Trophoblast cell (in vitro differentiated cells and primary cell): ENCODE data around the gene GPATCH1.
"Not testable (repeated sequence)": the region's sequence is repeated elsewhere in the genome, so short reads cannot be mapped to it uniquely, and the experiment has no call there.

Source experiments
- DNase-seq, 2 donors: peaks; one replicate each; pipeline ENCODE4 v3.0.0-alpha.2; 2016
- H2AFZ ChIP-seq: 2 replicates; pipeline ENCODE4 v1.6.1; 2013; ENCODE audit warnings: low read length, moderate library complexity, mild to moderate bottlenecking; ENCODE audit not compliant: insufficient read depth, poor library complexity
- H2AK5ac ChIP-seq: 2 replicates; pipeline ENCODE4 v1.6.1; 2013; ENCODE audit warnings: mild to moderate bottlenecking, low read length
- H2BK120ac ChIP-seq: 2 replicates; pipeline ENCODE4 v1.6.1; 2013; ENCODE audit warnings: low read length, mild to moderate bottlenecking, moderate library complexity; ENCODE audit not compliant: insufficient read depth, poor library complexity
- H2BK12ac ChIP-seq: 2 replicates; pipeline ENCODE4 v1.6.1; 2013; ENCODE audit warnings: mild to moderate bottlenecking, low read length, moderate library complexity
- H2BK5ac ChIP-seq: 2 replicates; pipeline ENCODE4 v1.6.1; 2013; ENCODE audit warnings: low read length, low read depth, moderate library complexity, mild to moderate bottlenecking; ENCODE audit not compliant: poor library complexity
- H3K14ac ChIP-seq: 2 replicates; pipeline ENCODE4 v1.6.1; 2013; ENCODE audit warnings: mild to moderate bottlenecking, low read length
- H3K18ac ChIP-seq: 2 replicates; pipeline ENCODE4 v1.6.1; 2013; ENCODE audit warnings: mild to moderate bottlenecking, low read length
- H3K23ac ChIP-seq: 2 replicates; pipeline ENCODE4 v1.6.1; 2013; ENCODE audit warnings: low read length
- H3K27ac ChIP-seq: 2 replicates; pipeline ENCODE4 v1.5.1; 2013; ENCODE audit warnings: low read depth, mild to moderate bottlenecking, inconsistent platforms, low read length, moderate library complexity
- H3K27me3 ChIP-seq: 2 replicates; pipeline ENCODE4 v1.6.1; 2013; ENCODE audit warnings: inconsistent platforms, mild to moderate bottlenecking, low read length, moderate library complexity; ENCODE audit not compliant: insufficient read depth
- H3K36me3 ChIP-seq, 2 experiments: 1 replicate in 1 of 2; 2 replicates in 1 of 2; pipeline ENCODE4 v1.6.1; 2013; ENCODE audit warnings: low read length in 2 of 2, mild to moderate bottlenecking in 2 of 2, moderate library complexity in 1 of 2; ENCODE audit not compliant: insufficient read depth in 2 of 2, control insufficient read depth in 1 of 2
- H3K4ac ChIP-seq: 2 replicates; pipeline ENCODE4 v1.6.1; 2013; ENCODE audit warnings: low read depth, mild to moderate bottlenecking, low read length, moderate library complexity
- H3K4me1 ChIP-seq, 2 experiments: 1 replicate in 1 of 2; 2 replicates in 1 of 2; pipeline ENCODE4 v1.6.1; 2013; ENCODE audit warnings: low read length in 2 of 2, mild to moderate bottlenecking in 2 of 2, moderate library complexity in 1 of 2; ENCODE audit not compliant: insufficient read depth in 2 of 2, control insufficient read depth in 1 of 2
- H3K4me2 ChIP-seq: 2 replicates; pipeline ENCODE4 v1.6.1; 2013; ENCODE audit warnings: inconsistent platforms, mild to moderate bottlenecking, low read length, moderate library complexity
- H3K4me3 ChIP-seq: 2 replicates; pipeline ENCODE4 v1.5.1; 2013; ENCODE audit warnings: mild to moderate bottlenecking, low read depth, low read length, inconsistent platforms
- H3K79me1 ChIP-seq: one replicate; pipeline ENCODE4 v1.6.1; 2013; ENCODE audit warnings: low read length
- H3K79me2 ChIP-seq: 2 replicates; pipeline ENCODE4 v1.6.1; 2013; ENCODE audit warnings: low read length, mild to moderate bottlenecking; ENCODE audit not compliant: control insufficient read depth, insufficient read depth, poor library complexity
- H3K9ac ChIP-seq: 2 replicates; pipeline ENCODE4 v1.6.1; 2013; ENCODE audit warnings: mild to moderate bottlenecking, low read length
- H3K9me3 ChIP-seq: 2 replicates; pipeline ENCODE4 v1.6.1; 2013; ENCODE audit warnings: low read depth, mild to moderate bottlenecking, control low read depth, inconsistent platforms, low read length; ENCODE audit not compliant: insufficient read depth
- H4K12ac ChIP-seq: 2 replicates; pipeline ENCODE4 v1.6.1; 2013; ENCODE audit warnings: low read depth, mild to moderate bottlenecking, low read length, moderate library complexity
- H4K8ac ChIP-seq: 2 replicates; pipeline ENCODE4 v1.6.1; 2013; ENCODE audit warnings: low read depth, mild to moderate bottlenecking, low read length, moderate library complexity
- H4K91ac ChIP-seq: one replicate; pipeline ENCODE4 v1.6.1; 2013; ENCODE audit warnings: low read depth, mild to moderate bottlenecking, low read length, moderate library complexity
- WGBS: extraction: QIAGEN DNeasy Blood & Tissue Kit; methylation state at CpG from one replicate; pipeline ENCODE4 v1.1.7; 2013; ENCODE audit warnings: missing lambda C conversion rate; ENCODE audit not compliant: insufficient read length, insufficient coverage; ENCODE audit errors: extremely low coverage; 5-methylcytosine and 5-hydroxymethylcytosine counted together

The GPATCH1 gene

DNA sequence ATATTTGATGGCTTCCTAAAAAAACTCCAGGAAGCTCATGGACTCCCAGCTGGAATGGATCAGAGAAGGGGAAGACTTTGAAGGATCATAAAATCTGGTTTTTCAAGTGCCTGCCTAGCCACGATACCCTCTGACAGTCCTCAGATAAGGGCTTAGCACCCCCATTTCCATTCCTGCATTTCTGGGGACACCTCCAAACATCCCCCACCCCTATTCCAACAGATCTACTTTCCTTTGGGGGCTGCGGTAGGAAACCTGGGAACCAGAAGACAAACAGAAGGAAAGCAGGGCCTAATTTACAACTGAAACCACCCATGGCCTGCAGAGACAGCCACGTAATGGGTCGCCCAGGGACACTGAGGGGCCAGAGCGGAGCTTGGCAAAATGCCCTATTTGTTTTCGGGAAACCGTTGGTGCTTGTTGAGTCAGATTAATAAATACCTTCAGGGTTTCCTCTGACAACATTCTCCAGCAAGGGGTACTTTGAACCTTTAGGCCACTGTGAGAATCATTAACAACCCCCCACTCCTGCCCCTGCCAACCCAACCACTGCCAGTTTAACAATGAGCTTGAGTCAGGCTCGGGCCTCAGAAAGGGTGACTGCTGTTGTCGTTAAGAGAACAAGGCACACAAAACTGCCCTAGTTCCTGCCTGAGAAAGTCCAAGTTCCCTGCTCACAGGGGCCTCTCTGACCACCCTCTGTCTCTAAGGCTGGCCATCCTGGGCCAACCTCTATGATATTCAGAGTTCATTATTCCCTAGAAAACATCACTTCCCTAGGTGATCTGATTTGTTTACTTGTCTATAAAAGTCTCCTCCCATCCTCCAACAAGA lies 39.8 kb upstream of the GPATCH1 start:
- H2AK5ac ChIP-seq, result no peak overlapping the region
- H4K12ac ChIP-seq, result no peak overlapping the region
- peak overlapping the region; percentile 25 for H4K8ac ChIP-seq
- no CpG with 5 or more reads among the region's 9 CpGs for WGBS
- H2BK120ac ChIP-seq, result no peak overlapping the region
- H3K4ac ChIP-seq, result no peak overlapping the region
- no peak for DNase-seq
- peaks cover 2% of the 10 kb centered on the region for H3K9me3 ChIP-seq
- H2BK5ac ChIP-seq, result no peak overlapping the region
- no peaks in the 10 kb centered on the region for H3K79me2 ChIP-seq
- H3K36me3 ChIP-seq, result no peaks in the 10 kb centered on the region
- H3K4me1 ChIP-seq, result no peaks in the 10 kb centered on the region
- H2AFZ ChIP-seq, result no peak overlapping the region
- no peak overlapping the region for H2BK12ac ChIP-seq
- H3K27me3 ChIP-seq, result no peaks in the 10 kb centered on the region
- H3K4me2 ChIP-seq, result no peak overlapping the region
- no peak overlapping the region for H3K9ac ChIP-seq
- no peak overlapping the region for H3K27ac ChIP-seq
- no peaks in the 10 kb centered on the region for H3K79me1 ChIP-seq
- no peak overlapping the region for H4K91ac ChIP-seq
- H3K4me3 ChIP-seq, result no peak overlapping the region
- H3K14ac ChIP-seq, result no peak overlapping the region
- H3K23ac ChIP-seq, result no peak overlapping the region
- no peak overlapping the region for H3K18ac ChIP-seq

DNA sequence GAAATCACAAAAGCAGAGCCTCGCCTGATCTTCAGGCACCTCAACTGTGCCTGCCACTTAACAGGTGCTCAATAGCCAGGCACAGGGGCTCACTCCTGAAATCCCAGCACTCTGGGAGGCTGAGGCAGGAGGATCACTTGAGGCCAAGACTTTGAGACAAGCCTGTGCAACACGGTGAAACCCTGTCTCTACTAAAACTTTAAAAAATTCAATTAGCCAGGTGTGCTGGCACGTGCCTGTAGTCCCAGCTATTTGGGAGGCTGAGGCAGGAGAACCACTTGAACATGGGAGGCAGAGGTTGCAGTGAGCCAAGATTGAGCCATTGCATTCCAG lies 39.2 kb upstream of the GPATCH1 start:
- WGBS, result no CpG with 5 or more reads among the region's 3 CpGs

DNA sequence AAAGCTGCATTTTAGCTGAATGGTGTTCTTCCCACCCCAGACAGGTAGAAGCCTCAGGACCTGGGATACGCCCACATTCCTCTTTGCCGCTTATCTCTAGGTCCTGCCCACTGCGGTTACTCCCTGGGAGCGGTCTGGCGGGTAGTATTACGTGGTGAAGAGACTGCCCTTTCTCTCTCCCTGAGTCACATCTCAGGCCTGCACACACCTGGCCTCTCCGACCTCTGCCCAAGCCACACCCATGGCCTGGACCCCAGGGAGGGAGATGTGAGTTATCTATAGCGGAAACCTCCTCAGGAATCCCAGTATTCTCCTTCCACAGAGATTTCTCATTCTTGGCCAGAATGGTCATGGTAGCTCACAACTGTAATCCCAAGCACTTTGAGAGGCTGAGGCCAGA lies 33.6 kb upstream of the GPATCH1 start:
- Histone ChIP-seq H3K79me1 (no peaks in the 10 kb centered on the region), H4K12ac (no peak overlapping the region), H3K4me2 (no peak overlapping the region), H2BK120ac (no peak overlapping the region), H2BK5ac (no peak overlapping the region), H3K18ac (no peak overlapping the region), H3K9ac (no peak overlapping the region), H2AFZ (no peak overlapping the region), H2AK5ac (no peak overlapping the region), H3K79me2 (no peaks in the 10 kb centered on the region), H3K4me1 (peaks cover 3 to 10% of the 10 kb centered on the region in 2 experiments), H4K91ac (no peak overlapping the region), H3K4me3 (no peak overlapping the region), H3K4ac (no peak overlapping the region), H3K14ac (no peak overlapping the region), H3K9me3 (peaks cover 2% of the 10 kb centered on the region), H3K27me3 (no peaks in the 10 kb centered on the region), H3K36me3 (no peaks in the 10 kb centered on the region), H3K23ac (no peak overlapping the region), H2BK12ac (no peak overlapping the region), H3K27ac (no peak overlapping the region), H4K8ac (no peak overlapping the region)
- WGBS, result no CpG with 5 or more reads among the region's 8 CpGs
- peak; percentile 99 for DNase-seq

More for the DNA sequence above, 39.2 kb upstream of the GPATCH1 start:
- not testable (repeated sequence) for H4K12ac ChIP-seq, H2BK12ac ChIP-seq, H3K79me2 ChIP-seq, H3K9ac ChIP-seq, DNase-seq, H3K9me3 ChIP-seq, H4K8ac ChIP-seq, H3K14ac ChIP-seq, H2AFZ ChIP-seq, H3K4ac ChIP-seq, H3K27ac ChIP-seq, H3K23ac ChIP-seq, H3K4me2 ChIP-seq, H3K18ac ChIP-seq, H3K4me3 ChIP-seq, H4K91ac ChIP-seq, H3K79me1 ChIP-seq, H2BK120ac ChIP-seq, H3K36me3 ChIP-seq, H3K4me1 ChIP-seq, H3K27me3 ChIP-seq, H2BK5ac ChIP-seq, H2AK5ac ChIP-seq

DNA sequence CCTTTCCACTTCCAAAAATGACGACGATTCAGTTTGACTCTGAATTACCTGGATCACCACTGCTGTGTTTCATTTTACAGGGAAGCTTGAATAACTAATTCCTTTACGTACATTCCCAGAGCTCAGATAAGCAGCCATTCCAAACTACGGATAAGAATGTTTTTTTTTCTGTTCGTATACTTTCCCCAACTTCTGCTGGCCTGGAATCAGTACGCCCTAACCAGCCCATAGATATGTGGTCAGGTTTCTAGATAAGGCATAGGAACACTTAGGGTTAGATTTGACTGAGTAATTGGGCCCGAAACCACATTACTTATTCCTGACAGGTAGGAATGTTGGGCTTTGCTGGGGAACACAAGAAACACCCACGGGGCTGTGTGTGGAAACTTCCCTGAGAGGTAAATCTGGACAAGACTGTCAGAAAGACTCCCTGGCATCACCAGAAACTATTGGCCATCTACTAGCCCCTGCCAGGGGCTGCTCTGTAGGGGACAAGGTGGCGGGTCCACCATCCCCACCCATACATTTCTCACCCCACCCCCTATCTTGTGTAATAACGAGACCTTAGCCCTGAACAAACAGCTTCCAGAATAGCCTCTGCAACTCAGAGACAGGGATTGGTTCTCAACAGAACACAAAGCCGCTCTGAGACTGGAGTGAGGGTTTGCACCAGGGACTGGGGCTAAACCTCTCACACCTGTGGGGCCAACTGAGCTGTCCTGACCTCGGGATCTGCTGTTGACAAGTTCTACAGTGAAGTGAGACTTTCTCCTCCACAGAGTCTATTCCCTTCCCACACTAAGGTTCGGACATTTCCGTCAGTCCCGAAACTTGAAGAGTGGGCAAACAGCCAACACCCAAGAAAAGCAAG lies 31.9 kb upstream of the GPATCH1 start:
- no peaks in the 10 kb centered on the region for H3K79me1 ChIP-seq
- H3K18ac ChIP-seq, result no peak overlapping the region
- no peak overlapping the region for H3K4me3 ChIP-seq
- H3K4me2 ChIP-seq, result no peak overlapping the region
- no peak overlapping the region for H2AFZ ChIP-seq
- H3K27ac ChIP-seq, result no peak overlapping the region
- no peaks in the 10 kb centered on the region for H3K79me2 ChIP-seq
- no CpG with 5 or more reads among the region's 15 CpGs for WGBS
- H3K23ac ChIP-seq, result no peak overlapping the region
- no peak overlapping the region for H2BK120ac ChIP-seq
- no peak overlapping the region for H4K12ac ChIP-seq
- no peaks in the 10 kb centered on the region for H3K36me3 ChIP-seq
- H4K91ac ChIP-seq, result no peak overlapping the region
- no peak overlapping the region for H3K4ac ChIP-seq
- H4K8ac ChIP-seq, result no peak overlapping the region
- no peak overlapping the region for H2BK12ac ChIP-seq
- H3K14ac ChIP-seq, result no peak overlapping the region
- no peak overlapping the region for H3K9ac ChIP-seq
- no peak overlapping the region for H2AK5ac ChIP-seq
- DNase-seq, result peak; percentile 78 to 88
- peaks cover 3 to 10% of the 10 kb centered on the region in 2 experiments for H3K4me1 ChIP-seq
- no peak overlapping the region for H2BK5ac ChIP-seq
- peaks cover 2% of the 10 kb centered on the region for H3K9me3 ChIP-seq
- no peaks in the 10 kb centered on the region for H3K27me3 ChIP-seq
